ENCODE results near the gene NDUFV3.
"Not testable (repeated sequence)": the region's sequence is repeated elsewhere in the genome, so short reads cannot be mapped to it uniquely, and the experiment has no call there.

Gene NDUFV3

DNA sequence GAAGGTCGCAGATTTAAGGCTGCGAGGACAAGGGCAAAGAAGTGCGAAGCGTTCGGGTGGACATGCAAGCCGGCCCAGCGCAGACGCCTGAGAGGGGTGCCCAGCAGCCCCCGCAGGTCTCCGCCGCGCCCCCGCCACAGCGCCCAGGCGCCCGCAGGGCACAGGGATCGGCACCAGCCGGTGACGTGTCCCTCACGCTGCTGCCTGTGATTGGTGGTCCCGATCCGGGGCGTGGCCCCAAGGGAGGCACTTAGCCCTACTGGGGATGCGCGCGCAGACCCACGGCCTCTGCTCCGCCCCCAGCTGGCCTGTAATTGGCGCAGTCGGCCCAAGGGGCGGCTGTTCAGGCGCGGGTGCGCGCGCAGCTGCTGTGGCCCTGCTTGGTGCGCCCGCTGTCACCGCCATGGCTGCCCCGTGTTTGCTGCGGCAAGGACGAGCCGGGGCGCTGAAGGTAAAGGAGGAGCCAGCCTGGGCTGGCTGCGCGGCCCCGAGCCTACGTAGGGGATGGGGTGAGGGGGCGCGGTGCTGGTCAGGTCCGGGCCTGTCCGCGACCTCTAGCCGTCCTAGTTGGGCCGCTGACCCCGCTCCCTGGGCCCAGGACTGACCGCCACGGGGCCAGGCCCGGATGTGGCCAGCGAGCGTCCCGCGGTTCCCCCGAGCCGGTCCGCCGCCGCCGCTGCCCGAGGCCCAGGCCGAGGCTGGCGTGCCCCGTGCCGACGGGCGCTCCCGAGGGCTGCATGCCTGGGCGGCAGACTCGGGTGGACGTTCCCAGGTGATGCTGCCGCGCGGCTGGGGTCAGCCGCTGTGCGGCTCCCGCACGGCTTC, at the start of gene NDUFV3:
TSS of gene NDUFV3 (plus strand) at position 379 of the 825 bp plus-strand sequence. CDS start at position 404, 25 bp downstream.
- peak; percentile 99 for DNase-seq

DNA sequence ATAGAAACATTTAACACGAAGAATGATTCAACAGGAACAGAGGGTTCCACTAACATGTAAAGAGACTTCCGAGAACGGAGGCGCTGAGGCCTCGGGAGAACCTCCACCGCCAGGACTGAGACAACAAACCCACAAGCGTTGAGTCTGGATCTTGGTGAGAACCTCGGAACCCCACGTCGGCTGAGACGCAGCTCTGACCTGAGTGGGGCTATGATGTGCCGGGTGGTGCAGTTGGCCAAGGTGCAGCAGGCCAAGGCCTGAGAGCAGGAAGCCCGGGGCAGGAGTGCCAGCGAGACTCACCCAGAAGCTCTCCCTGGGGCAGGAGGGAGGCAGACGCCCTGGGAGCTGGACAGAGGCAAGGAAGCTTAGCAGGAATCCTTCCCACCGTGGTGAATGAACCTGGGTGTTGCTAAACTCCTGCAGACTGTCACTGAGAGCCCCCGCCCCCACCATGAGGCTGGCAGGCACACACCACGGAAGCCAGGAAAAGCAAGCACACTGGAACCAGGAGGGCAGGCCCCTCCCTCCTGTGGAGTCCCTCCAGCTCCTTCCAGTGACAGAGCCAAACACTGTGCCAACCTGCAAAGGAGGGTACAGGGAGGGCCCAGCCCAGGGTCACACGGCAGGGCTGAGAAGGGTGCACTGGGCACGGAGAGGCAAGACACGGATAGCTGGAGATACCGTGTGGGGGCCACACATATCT, 48.5 kb upstream of the NDUFV3 start:
- DNase-seq = no peak

DNA sequence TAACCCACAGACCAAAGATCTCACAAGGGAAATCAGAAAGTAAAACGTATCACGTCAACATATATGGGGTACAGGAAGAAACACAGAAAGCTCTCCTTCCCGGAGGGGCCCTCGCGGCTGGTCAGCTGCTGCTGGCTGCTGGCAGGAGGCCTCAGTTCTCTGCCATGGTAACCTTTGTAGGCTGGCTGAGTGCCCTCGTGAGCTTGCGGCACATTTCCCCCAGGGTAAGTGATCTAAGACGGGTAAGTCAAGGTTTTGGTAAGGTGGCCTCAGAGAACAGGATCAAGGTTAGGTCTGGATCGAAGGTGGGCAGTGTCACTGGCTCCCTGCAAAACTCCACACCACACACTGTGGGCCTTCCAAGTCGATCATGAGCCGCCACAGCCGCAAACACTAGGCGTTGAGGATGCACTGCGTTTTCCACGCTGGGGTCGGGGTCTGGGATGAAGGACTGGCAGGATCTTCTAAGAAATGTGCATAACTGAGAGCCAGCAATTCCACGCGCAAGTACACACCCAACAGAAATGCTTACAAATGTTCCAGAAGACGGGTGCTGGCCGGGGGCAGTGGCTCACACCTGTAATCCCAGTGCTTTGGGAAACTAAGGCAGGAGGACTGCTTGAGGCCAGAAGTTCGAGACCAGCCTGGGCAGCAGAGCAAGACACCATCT, 47.7 kb upstream of the NDUFV3 start:
- DNase-seq = no peak

DNA sequence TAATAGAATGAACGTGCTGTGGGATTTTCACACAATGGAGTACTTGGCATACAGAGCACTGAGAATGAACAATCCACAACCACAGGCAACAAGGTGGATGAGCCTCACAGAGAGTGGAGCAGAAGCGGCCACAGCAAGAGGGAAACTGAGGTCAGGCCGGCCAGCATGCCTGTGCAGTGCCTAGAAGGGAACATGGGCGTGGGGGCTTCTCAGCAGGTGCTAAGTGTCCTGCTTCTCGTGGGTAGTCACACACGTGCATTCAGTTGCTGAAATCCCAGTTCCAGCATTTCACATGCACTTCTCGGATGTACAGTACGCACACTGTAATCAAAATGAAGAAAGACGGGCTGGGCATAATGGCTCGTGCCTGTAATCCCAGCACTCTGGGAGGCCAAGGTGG, 46.9 kb upstream of the NDUFV3 start:
- no peak for DNase-seq

DNA sequence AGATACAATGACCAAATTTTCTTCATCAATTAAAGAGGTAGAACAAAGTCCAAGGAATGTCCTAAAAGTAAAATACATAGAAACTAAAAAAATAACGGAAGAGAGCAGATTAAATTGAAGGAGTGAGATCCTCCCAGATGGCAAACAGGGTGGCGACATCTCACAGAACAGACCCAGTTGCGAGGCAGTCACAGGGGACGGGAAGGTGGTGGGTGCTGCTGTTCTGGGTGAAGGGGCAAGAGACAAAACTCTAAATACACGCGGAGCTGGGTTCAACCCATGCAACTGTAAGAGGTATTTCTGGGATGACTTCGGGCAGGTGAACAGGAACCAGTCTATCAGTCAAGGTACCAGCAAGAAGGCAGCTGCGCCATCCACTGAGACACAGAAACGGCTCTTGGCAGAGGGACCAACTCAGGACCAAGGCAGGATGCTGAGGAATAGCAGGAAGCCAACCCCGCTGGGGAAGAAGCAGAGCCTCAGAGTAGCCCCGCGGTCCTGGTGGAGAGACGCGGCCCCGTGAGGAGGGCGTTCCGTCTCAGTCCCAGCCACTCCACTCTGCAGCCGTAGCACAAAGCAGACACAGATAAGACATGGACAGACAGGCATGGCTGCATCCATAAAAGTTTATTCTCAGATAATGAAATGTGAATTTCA, 45.9 kb upstream of the NDUFV3 start:
- DNase-seq = no peak

DNA sequence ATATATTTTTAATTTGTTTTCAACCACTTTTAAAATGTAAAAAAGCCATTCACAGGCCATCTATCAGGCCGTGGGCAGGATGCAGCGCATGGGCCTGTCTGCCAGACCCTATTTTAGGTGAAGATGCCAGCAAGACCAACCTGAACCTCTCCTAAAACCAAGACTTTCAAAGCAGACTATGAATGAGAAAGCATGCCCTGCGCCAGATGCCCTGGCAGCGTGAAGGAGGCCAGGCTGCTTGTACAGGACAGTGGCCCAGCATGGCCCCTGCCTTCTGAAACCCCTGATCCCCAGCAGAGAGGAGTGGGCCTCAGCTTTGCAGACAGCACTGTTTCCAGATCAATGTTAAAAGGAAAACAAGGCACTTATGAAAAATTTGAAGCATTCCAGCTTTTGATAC, 45.4 kb upstream of the NDUFV3 start:
- DNase-seq = no peak

DNA sequence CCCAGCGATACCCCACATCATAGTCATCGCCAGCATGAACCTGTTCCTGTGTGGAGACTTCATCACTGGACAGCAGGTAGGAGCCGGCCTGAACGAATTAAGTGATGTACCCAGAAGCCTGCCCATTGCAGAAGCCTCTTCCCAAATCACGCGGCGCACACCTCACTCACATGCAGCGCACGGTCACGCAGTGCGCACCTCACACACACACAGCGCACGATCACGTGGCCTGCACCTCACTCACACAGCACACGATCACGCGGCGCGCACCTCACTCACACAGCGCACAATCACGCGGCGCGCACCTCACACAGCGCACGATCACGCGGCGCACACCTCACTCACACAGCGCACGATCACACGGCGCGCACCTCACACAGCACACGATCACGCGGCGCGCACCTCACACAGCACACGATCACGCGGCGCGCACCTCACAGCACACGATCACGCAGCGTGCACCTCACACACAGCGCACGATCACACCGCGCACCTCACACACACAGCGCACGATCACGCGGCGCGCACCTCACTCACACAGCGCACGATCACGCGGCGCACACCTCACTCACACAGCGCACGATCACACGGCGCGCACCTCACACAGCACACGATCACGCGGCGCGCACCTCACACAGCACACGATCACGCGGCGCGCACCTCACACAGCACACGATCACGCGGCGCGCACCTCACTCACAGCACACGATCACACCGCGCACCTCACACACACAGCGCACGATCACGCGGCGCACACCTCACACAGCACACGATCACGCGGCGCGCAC, 44.8 kb upstream of the NDUFV3 start:
- not testable (repeated sequence) for DNase-seq

DNA sequence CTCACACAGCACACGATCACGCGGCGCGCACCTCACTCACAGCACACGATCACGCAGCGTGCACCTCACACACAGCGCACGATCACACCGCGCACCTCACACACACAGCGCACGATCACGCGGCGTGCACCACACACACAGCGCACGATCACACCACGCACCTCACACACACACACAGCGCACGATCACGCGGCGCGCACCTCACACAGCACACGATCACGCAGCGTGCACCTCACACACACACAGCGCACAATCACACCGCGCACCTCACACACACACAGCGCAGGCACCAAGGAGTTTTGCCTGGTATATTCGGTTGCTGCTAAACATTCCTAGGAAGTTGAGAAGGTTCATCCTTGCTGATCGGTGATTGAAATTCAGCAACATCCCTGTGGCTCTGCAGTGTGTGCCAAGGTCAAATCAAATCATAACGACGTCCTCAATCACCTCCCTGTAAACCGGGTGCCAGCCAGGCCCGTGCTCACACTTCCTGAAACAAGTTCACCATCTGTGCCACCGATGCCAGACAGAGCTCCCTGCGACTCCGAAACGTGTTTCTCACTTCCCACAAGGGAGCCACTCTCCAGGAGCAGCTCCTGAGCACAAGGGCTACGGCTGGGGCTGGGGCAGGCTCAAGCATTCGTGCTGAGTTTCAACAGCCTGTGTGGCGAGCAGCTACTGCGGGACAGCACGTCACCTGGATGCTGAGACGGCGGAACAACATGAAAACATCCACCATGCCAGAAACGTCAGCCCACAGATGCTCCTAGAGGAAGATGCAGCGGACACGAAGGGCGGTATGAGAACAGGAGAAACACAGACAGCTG, 44.0 kb upstream of the NDUFV3 start:
- no peak for DNase-seq

DNA sequence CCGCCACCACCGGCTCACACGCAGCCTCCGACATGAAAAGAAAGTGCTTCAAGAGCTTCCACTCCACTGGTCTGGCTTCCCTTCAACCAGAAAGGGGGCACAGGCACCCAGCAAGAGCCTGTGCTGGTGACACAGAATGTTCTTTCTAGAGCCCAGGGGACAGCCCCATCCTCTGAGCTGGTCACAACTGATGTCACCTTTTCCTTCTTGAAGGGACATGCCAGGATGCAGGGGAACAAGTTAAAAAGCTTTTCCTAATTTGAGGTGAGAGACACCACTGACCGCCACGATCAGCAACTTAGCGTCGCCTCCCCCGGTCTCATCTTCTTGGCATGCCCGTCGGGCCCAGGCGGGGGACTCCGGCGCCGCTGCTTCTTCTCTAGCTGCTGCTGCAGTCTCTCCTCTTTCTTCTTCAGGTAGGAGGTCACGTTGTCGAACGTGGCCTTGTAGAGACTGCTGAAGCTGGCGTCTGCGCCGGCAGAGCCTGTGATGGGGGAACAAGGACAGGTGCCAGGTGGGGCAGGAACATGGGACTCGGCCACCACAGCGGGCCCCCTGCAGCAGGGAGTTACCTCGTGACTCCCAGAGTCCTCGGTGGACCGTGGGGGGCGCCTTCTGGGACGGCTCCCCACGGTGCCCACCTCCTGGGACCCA, 43.2 kb upstream of the NDUFV3 start:
- DNase-seq = no peak

DNA sequence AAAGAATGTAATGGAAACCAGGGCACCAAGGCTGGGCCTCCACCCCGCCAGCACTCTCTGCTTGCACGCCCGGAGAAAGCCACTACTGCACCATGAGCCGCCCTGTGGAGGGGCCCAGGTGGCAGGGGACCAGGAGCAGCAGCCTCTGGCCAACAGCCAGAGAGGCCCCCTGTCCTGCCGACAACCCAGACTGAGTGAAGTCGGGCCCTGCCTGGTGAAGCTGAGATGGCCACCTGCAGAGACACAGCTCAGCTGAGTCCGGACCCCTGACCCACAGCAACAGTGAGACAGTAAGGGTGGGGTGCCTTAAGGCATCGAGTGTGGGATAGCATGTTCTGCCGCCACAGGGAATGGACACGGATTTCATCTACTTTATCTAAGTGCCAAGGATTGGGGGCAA, 42.6 kb upstream of the NDUFV3 start:
- no peak for DNase-seq

DNA sequence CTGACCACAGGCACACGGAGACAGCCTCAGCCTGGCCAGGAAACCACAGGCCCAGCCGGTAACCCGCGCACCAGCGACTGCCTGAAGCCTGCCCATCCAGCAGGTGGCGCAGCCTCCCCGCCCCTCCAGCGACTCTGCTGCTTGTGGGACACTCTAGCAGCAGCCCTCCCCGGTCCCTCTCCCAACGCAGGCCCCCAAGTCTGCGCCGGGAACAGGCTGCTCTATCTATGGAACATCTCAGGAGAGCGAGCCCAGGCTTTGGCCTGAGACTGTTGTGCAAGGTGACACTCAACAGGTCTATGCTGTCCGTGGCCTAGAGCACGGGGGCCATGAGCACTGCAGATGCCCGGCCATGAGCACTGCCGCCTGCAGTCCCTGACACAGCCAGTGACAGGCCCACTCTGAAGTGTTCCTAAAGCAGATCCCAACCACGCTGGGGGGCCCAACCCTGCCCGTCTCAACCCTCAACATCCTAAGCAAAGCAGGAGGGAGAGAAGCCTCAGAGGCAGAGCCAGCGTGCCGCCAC, 42.2 kb upstream of the NDUFV3 start:
- no peak for DNase-seq

DNA sequence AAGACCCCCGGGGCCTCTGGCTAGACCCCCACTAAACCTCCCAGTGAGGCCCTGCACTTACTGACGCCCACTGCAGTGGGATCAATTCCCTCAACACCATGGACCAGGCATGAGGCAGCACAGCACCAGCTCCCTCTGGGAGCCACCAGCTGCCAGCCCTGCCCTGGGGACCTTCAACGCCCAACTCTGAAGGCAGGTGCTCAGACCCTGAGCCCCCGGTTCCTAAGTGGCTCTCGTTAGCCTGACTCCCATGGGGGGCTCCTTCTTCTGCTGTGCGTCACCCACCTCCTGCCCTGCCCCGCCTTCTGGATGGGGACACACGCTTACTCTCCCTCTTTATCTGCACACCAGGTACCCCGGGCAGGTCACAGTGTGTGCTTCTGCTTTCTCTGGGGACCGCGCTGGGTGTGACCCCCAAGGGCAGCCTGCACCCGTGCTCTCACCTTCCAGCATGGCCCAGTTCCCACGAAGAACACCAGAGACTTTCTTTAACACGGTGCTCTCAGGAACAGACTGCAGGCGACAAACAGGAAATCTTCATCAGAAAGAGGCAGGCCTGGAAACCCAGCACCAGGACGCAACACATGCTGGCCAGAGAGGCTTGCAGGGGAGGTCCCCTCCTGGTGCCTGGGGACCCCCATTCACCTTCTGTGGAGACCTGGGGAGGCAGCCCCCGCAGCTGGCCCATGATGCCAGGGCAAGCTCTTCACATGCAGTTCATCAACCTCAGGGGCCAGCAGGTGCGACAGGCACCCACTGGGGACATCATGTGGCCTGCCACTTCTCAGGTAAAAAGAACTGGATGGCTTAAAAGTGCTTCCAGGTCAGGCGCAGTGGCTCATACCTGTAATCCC, 41.1 kb upstream of the NDUFV3 start:
- no peak for DNase-seq

DNA sequence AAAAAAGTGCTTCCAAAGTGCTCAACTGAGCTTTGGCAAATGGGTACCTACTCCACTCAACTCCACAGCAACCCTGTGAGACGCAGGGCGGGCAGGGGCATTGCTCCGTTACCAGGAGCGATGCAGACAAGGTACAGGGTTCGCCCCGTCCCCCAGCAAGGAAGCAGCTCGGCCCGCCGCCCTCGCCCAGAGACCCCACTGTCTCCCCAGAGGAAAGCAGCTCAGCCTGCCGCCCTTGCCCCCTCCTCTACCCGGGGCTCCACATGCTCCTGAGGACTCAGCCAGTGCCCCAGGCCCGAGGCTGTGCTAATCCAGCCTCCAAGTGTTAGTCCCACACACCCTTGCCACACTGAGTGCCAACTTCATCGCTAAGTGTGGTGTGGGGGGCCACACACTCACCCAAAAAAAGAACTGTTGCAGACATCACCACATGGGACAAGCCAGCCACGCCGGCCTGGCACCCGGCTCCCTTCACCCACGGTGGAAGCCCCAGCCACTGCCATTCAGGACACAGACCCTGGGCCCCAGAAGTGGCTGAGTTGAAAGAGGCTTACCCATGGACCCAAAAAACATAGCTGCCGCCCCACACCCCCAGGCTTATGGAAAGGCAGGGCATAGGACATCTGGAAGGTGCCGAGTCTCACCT, 40.1 kb upstream of the NDUFV3 start:
- no peak for DNase-seq

DNA sequence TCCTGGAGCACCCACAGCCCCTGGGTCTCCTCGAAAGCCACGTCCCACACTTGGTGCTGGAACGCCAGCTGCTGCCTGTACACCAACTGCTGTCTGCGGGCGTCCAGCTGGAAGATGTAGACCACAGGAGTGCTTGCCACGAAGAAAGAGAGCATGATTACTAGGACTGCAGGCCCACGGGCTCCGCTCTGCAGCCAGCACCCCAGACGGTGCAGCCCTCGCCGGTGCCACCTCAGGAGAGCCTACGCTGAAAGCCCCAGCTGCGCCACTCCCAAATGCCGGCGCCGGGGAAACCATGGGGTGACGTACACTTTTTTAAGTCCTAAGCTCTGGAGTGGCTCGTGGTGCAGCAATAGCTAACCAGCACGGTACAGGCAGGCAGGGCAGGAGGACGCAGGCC, 39.5 kb upstream of the NDUFV3 start:
- no peak for DNase-seq

DNA sequence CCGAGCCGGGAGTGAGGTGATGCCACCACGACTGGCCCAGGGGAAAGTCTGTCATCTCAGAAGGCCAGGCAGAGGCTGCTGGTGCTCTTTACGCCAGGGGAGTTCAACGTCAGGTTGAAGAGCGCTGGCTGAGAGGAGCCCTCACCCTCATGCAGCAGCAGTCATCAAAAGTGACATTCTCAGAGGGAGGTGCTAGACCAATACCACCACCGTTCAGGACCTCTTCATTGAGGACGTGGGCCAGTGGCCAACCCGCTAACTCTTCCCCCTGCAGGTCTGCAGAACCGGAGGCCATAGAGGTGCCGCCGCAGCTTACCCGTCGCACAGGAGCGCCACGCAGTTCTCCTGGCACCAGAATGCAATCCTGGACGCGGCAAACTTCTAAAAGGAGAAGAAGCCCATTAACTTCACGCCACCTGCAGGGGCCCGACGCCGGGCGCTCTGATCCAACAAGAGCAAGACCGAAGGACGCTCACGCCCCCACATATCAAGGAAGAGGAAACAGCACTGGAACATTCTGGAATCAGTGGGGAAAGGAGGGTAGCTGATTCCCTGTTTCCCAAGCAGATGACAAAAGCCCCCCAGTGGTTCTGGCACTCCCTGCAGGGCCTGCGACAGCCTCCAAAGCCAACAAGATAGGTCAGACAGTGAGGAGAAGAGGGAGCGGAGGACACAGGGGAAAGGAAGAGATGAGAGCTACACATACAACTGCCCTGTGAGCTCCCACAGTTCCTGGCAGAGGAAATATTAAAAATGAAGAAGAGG, 38.7 kb upstream of the NDUFV3 start:
- DNase-seq = no peak

DNA sequence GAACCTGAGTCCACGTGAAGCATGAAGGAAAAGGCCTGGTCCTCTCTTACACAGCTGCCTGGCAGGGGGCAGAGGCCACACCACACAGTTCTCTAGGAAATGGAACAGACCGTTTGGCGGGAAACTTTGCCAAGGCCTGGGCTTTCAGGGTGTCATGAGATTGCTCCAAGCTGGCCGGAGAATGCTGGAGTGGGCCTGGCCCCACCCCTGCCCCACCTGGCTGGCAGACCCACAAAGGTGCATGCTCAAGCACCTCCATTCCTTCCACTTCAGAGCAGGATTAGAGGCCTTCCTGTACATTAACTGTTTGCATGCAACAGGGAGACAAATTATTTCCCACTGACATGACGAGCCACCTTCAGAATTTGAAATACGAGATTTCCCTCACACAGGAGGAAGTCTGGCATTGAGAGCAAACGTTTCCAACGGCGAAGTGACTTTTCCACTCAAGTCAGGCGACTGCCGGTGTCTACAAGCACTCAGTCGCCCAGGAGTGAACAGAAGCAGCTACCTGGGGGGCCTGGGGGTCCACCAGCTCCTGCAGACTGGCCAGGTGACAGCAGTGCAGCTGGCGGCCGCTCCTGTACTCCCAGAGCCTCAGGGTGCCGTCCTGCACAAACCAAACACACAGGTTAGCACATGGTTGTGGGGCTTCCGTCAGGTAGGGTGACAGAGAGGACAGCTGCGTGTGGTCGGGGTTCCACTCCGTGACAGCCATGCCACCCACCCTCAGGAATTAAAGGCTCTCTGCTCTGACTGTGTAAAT, 37.8 kb upstream of the NDUFV3 start:
- DNase-seq = no peak

DNA sequence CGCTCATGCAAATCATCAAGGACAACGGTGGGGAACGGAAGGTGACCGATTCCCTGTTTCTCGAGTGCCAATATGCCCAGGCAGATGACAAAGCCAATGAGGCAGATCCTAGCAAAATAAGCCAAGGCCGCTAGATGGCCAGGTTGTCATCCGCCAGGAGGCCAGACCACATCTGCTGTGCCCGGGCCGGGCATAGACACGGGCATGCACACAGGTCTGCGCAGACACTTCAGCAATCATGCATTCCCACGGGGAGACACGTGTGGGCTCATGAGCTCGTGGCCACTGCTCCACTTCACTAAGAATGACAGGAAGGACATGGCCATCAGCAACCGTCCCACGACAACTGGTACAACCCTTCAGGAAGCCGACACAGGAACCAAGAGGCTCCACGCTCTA, 37.2 kb upstream of the NDUFV3 start:
- DNase-seq = no peak

DNA sequence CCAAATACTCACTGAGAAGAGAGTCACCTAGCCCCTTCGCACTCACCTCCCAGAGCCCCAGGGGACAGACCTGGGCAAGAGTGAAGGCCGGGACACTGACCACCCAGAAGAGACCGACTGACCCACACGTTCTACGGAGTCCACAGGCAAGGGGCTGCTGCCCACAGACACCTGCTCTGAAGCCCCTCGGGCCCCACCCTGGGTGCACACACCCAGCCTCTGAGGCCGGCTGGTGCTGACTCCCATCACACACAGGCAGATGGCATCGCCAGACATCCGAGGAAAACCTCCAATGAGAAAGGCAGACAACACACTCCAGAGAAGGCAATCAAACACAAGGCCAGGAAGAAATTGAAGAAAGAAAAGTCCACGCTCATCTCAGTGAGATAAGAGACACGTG, 35.9 kb upstream of the NDUFV3 start:
- DNase-seq = no peak

Data from NCI-H2107 (cell line).